ENCODE measurements around the gene THEMIS. TPM values are rescaled to one million over a fixed set of nuclear protein-coding genes. Genes with fewer than 3 reads are reported as not detected.

THEMIS gene, protein sequence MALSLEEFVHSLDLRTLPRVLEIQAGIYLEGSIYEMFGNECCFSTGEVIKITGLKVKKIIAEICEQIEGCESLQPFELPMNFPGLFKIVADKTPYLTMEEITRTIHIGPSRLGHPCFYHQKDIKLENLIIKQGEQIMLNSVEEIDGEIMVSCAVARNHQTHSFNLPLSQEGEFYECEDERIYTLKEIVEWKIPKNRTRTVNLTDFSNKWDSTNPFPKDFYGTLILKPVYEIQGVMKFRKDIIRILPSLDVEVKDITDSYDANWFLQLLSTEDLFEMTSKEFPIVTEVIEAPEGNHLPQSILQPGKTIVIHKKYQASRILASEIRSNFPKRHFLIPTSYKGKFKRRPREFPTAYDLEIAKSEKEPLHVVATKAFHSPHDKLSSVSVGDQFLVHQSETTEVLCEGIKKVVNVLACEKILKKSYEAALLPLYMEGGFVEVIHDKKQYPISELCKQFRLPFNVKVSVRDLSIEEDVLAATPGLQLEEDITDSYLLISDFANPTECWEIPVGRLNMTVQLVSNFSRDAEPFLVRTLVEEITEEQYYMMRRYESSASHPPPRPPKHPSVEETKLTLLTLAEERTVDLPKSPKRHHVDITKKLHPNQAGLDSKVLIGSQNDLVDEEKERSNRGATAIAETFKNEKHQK
- total RNA-seq: 10 to 100 TPM; 55.5 to 93.3 (median 69.4) TPM
- 123 TPM for total RNA-seq (2013)
- 22.5 to 234 (median 111) reads per million in 29 experiments for total RNA-seq

- ChIA-PET POLR2A (interaction anchor here (0.6 to 1.9 kb wide), 8 partner anchors 8 to 45 kb away, joined by 4 to 9 read pairs (median 4); no protein-coding TSS in a partner anchor), CTCF (interaction anchor here in 1 of 2 donors (1.0 to 1.7 kb wide), 7 partner anchors 16 to 76 kb away, joined by 3 to 6 read pairs (median 3); no protein-coding TSS in a partner anchor)
- Histone ChIP-seq H3K27ac (ENCODE audit: low read length) (peak within 1 kb of the TSS; percentile 64), H3K4me1 (ENCODE audit: control insufficient read depth in 1 of 2, extremely low read depth in 1 of 2, insufficient read depth in 2 of 2, low read length in 2 of 2) (peaks cover 19 to 24% of the 10 kb centered on the region in 2 experiments), H3K27me3 (replicated peaks in 1 of 2; ENCODE audit: control insufficient read depth in 2 of 2, extremely low read depth in 1 of 2, insufficient read depth in 2 of 2, low read length in 1 of 2) (no peaks in the 10 kb centered on the region), H3K4me3 (ENCODE audit: control insufficient read depth in 1 of 2, extremely low read depth in 1 of 2, low read length in 1 of 2) (peak within 1 kb of the TSS; percentile 58 to 77), H3K9me3 (no peaks in the 10 kb centered on the region), H3K36me3 (ENCODE audit: control insufficient read depth in 2 of 2, extremely low read depth in 1 of 2, insufficient read depth in 1 of 2, low read length in 1 of 2) (no peaks in the 10 kb centered on the region)
- Mint-ChIP-seq H3K27me3 (no peaks in the 10 kb centered on the region), H3K9me3 (peaks cover 5 to 10% (median 9%) of the 10 kb centered on the region in 3 donors), H3K4me3 (peak within 1 kb of the TSS; percentile 93 to 98 (median 96)), H3K36me3 (peaks cover 16% of the 10 kb centered on the region), H3K27ac (peak within 1 kb of the TSS; percentile 95 to 98), H3K4me1 (peaks cover 63 to 72% (median 65%) of the 10 kb centered on the region in 3 donors)
- 0% methylated on average over 2 of the region's 2 CpGs for WGBS (ENCODE audit: insufficient coverage)
- peak; percentile 82 to 93 (median 88) for ATAC-seq (replicated peaks in 1 of 4)
- DNase-seq: peak; percentile 11 to 76 (median 50)
Measured at GRCh38 chr6:127900935-127901334, at the start of gene THEMIS. Gene THEMIS (minus strand): TSS chr6:127901058. CDS start chr6:127900932, 126 bp downstream.

GRCh38 chr6:127949251-127949650, 48.4 kb upstream of the THEMIS start:
- no peak overlapping the region for H3K4me3 Mint-ChIP-seq
- H3K27ac Mint-ChIP-seq: no peak overlapping the region
- Histone ChIP-seq H3K4me1 (ENCODE audit: control insufficient read depth in 1 of 2, extremely low read depth in 1 of 2, insufficient read depth in 2 of 2, low read length in 2 of 2) (peaks cover 25 to 30% of the 10 kb centered on the region in 2 experiments), H3K9me3 (no peaks in the 10 kb centered on the region), H3K4me3 (ENCODE audit: control insufficient read depth in 1 of 2, extremely low read depth in 1 of 2, low read length in 1 of 2) (no peak overlapping the region), H3K36me3 (ENCODE audit: control insufficient read depth in 2 of 2, extremely low read depth in 1 of 2, insufficient read depth in 1 of 2, low read length in 1 of 2) (no peaks in the 10 kb centered on the region), H3K27ac (ENCODE audit: low read length) (no peak overlapping the region), H3K27me3 (replicated peaks in 1 of 2; ENCODE audit: control insufficient read depth in 2 of 2, extremely low read depth in 1 of 2, insufficient read depth in 2 of 2, low read length in 1 of 2) (no peaks in the 10 kb centered on the region)
- ChIA-PET POLR2A (interaction anchor here in 1 of 2 donors (0.7 kb wide), 1 partner anchor 13 kb away, joined by 4 read pairs; no protein-coding TSS in a partner anchor), CTCF (interaction anchor here in 1 of 2 donors (0.9 kb wide), 1 partner anchor 15 kb away, joined by 3 read pairs; no protein-coding TSS in a partner anchor)
- no peaks in the 10 kb centered on the region for H3K36me3 Mint-ChIP-seq
- H3K4me1 Mint-ChIP-seq: peaks cover 50 to 54% (median 53%) of the 10 kb centered on the region in 3 donors
- no peaks in the 10 kb centered on the region for H3K27me3 Mint-ChIP-seq
- ATAC-seq (replicated peaks in 1 of 4) (no peak), DNase-seq (no peak)
- H3K9me3 Mint-ChIP-seq: peaks cover 4 to 7% (median 4%) of the 10 kb centered on the region in 3 donors
- WGBS (ENCODE audit: insufficient coverage): no CpG with 5 or more reads among the region's 3 CpGs

DNA sequence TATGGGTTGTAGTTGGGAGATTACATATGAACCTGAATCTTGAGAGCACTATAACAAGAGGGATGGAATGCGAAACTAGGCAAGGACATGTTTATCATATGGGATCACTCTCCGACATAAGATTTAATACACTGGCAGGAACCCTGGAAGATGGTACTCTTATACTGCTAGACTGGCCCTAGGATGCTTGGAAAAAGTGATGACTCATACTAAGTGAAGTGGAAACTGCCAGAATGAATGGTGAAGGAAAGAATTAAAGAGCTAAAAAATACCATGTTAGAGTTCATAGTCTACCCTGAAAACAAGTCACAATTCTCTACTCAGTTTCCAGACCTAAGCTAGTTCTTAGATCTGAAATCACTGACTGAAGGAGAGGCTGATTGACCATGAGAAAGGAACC, 45.5 kb upstream of the THEMIS start:
- H3K4me3 ChIP-seq (ENCODE audit: control insufficient read depth in 1 of 2, extremely low read depth in 1 of 2, low read length in 1 of 2): no peak overlapping the region
- no peaks in the 10 kb centered on the region for H3K27me3 Mint-ChIP-seq
- no peaks in the 10 kb centered on the region for H3K36me3 Mint-ChIP-seq
- no peak overlapping the region for H3K27ac Mint-ChIP-seq
- DNase-seq (no peak), ATAC-seq (replicated peaks in 1 of 4) (no peak)
- peaks cover 27 to 44% (median 34%) of the 10 kb centered on the region in 3 donors for H3K4me1 Mint-ChIP-seq
- H3K27ac ChIP-seq (ENCODE audit: low read length): no peak overlapping the region
- ChIA-PET POLR2A (no interaction called here), CTCF (no interaction called here)
- H3K4me3 Mint-ChIP-seq: no peak overlapping the region
- H3K36me3 ChIP-seq (ENCODE audit: control insufficient read depth in 2 of 2, extremely low read depth in 1 of 2, insufficient read depth in 1 of 2, low read length in 1 of 2): no peaks in the 10 kb centered on the region
- H3K27me3 ChIP-seq (replicated peaks in 1 of 2; ENCODE audit: control insufficient read depth in 2 of 2, extremely low read depth in 1 of 2, insufficient read depth in 2 of 2, low read length in 1 of 2): no peaks in the 10 kb centered on the region
- H3K9me3 Mint-ChIP-seq: peaks cover 4 to 7% (median 4%) of the 10 kb centered on the region in 3 donors
- WGBS (ENCODE audit: insufficient coverage): 100% methylated on average over 2 of the region's 2 CpGs
- H3K4me1 ChIP-seq (ENCODE audit: control insufficient read depth in 1 of 2, extremely low read depth in 1 of 2, insufficient read depth in 2 of 2, low read length in 2 of 2): peaks cover 12 to 14% of the 10 kb centered on the region in 2 experiments
- no peaks in the 10 kb centered on the region for H3K9me3 ChIP-seq

- H3K27me3 ChIP-seq (replicated peaks in 1 of 2; ENCODE audit: control insufficient read depth in 2 of 2, extremely low read depth in 1 of 2, insufficient read depth in 2 of 2, low read length in 1 of 2): no peaks in the 10 kb centered on the region
- ATAC-seq (replicated peaks in 1 of 4) (no peak), DNase-seq (no peak)
- POLR2A ChIA-PET: interaction anchor here in 1 of 2 donors (0.6 kb wide), 1 partner anchor 1004 kb away, joined by 3 read pairs; no protein-coding TSS in a partner anchor
- H3K4me3 ChIP-seq (ENCODE audit: control insufficient read depth in 1 of 2, extremely low read depth in 1 of 2, low read length in 1 of 2): no peak overlapping the region
- WGBS (ENCODE audit: insufficient coverage): 100% methylated on average over 2 of the region's 3 CpGs
- peaks cover 21 to 42% (median 26%) of the 10 kb centered on the region in 3 donors for H3K4me1 Mint-ChIP-seq
- H3K27me3 Mint-ChIP-seq: no peaks in the 10 kb centered on the region
- H3K4me3 Mint-ChIP-seq: no peak overlapping the region
- no peak overlapping the region for H3K27ac Mint-ChIP-seq
- no peaks in the 10 kb centered on the region for H3K9me3 ChIP-seq
- H3K27ac ChIP-seq (ENCODE audit: low read length): no peak overlapping the region
- peaks cover 6 to 9% of the 10 kb centered on the region in 2 experiments for H3K4me1 ChIP-seq (ENCODE audit: control insufficient read depth in 1 of 2, extremely low read depth in 1 of 2, insufficient read depth in 2 of 2, low read length in 2 of 2)
- no peaks in the 10 kb centered on the region for H3K36me3 ChIP-seq (ENCODE audit: control insufficient read depth in 2 of 2, extremely low read depth in 1 of 2, insufficient read depth in 1 of 2, low read length in 1 of 2)
- peaks cover 4 to 7% (median 4%) of the 10 kb centered on the region in 3 donors for H3K9me3 Mint-ChIP-seq
- CTCF ChIA-PET: no interaction called here
- no peaks in the 10 kb centered on the region for H3K36me3 Mint-ChIP-seq
Measured at GRCh38 chr6:127945434-127946097, 44.7 kb upstream of the THEMIS start.

GRCh38 chr6:127941228-127941627, 40.4 kb upstream of the THEMIS start:
- Mint-ChIP-seq H3K4me3 (no peak overlapping the region), H3K4me1 (peaks cover 34 to 55% (median 38%) of the 10 kb centered on the region in 3 donors), H3K27me3 (no peaks in the 10 kb centered on the region), H3K9me3 (peaks cover 0 to 3% (median 2%) of the 10 kb centered on the region in 3 donors), H3K27ac (no peak overlapping the region), H3K36me3 (no peaks in the 10 kb centered on the region)
- Histone ChIP-seq H3K9me3 (no peaks in the 10 kb centered on the region), H3K4me1 (ENCODE audit: control insufficient read depth in 1 of 2, extremely low read depth in 1 of 2, insufficient read depth in 2 of 2, low read length in 2 of 2) (peaks cover 2 to 8% of the 10 kb centered on the region in 2 experiments), H3K36me3 (ENCODE audit: control insufficient read depth in 2 of 2, extremely low read depth in 1 of 2, insufficient read depth in 1 of 2, low read length in 1 of 2) (no peaks in the 10 kb centered on the region), H3K4me3 (ENCODE audit: control insufficient read depth in 1 of 2, extremely low read depth in 1 of 2, low read length in 1 of 2) (no peak overlapping the region), H3K27ac (ENCODE audit: low read length) (no peak overlapping the region), H3K27me3 (replicated peaks in 1 of 2; ENCODE audit: control insufficient read depth in 2 of 2, extremely low read depth in 1 of 2, insufficient read depth in 2 of 2, low read length in 1 of 2) (no peaks in the 10 kb centered on the region)
- ATAC-seq (replicated peaks in 1 of 4): no peak
- ChIA-PET POLR2A (no interaction called here), CTCF (interaction anchor here in 1 of 2 donors (1.4 kb wide), 1 partner anchor 86 kb away, joined by 4 read pairs; no protein-coding TSS in a partner anchor)
- 100% methylated on average over 1 of the region's 5 CpGs for WGBS (ENCODE audit: insufficient coverage)
- DNase-seq: no peak

Measured in T-cell (primary cell).